GF-D8 (cell line): ENCODE measurements around the gene FNDC1.
"Not testable (repeated sequence)": the region's sequence is repeated elsewhere in the genome, so short reads cannot be mapped to it uniquely, and the experiment has no call there.

Experiments used
- DNase-seq: peaks from one replicate; lab custom pipeline; 2025; lab: John Stamatoyannopoulos, UW

The FNDC1 gene

GRCh38 chr6:159169193-159169555 is at the start of gene FNDC1:
Gene FNDC1 (plus strand): TSS chr6:159169400. CDS start chr6:159169597, 197 bp downstream.
- no peak for DNase-seq

- DNase-seq: no peak
These were observed 49.4 kb upstream of the FNDC1 start for GRCh38 chr6:159119791-159120190.

- no peak for DNase-seq
These were observed 47.7 kb upstream of the FNDC1 start for GRCh38 chr6:159121486-159121885.

GRCh38 chr6:159122453-159122852 is 46.7 kb upstream of the FNDC1 start:
- DNase-seq: no peak

GRCh38 chr6:159123831-159124230 is 45.4 kb upstream of the FNDC1 start:
- not testable (repeated sequence) for DNase-seq

- no peak for DNase-seq
These were observed 44.1 kb upstream of the FNDC1 start for GRCh38 chr6:159125014-159125609.

GRCh38 chr6:159125951-159126352 is 43.2 kb upstream of the FNDC1 start:
- DNase-seq: no peak

- DNase-seq: no peak
These were observed 42.6 kb upstream of the FNDC1 start for GRCh38 chr6:159126590-159126989.

- DNase-seq: no peak
These were observed 41.5 kb upstream of the FNDC1 start for GRCh38 chr6:159127701-159128100.

GRCh38 chr6:159128978-159129377 is 40.2 kb upstream of the FNDC1 start:
- no peak for DNase-seq

- DNase-seq: no peak
These were observed 38.4 kb upstream of the FNDC1 start for GRCh38 chr6:159130846-159131245.

GRCh38 chr6:159131709-159132108 is 37.5 kb upstream of the FNDC1 start:
- DNase-seq: no peak

- DNase-seq: no peak
These were observed 36.5 kb upstream of the FNDC1 start for GRCh38 chr6:159132664-159133063.

- DNase-seq: no peak
These were observed 34.4 kb upstream of the FNDC1 start for GRCh38 chr6:159134701-159135364.

- no peak for DNase-seq
These were observed 31.5 kb upstream of the FNDC1 start for GRCh38 chr6:159137676-159138075.

- no peak for DNase-seq
These were observed 26.7 kb upstream of the FNDC1 start for GRCh38 chr6:159142531-159142930.

- no peak for DNase-seq
These were observed 20.6 kb upstream of the FNDC1 start for GRCh38 chr6:159148641-159149040.

- DNase-seq: no peak
These were observed 19.6 kb upstream of the FNDC1 start for GRCh38 chr6:159149641-159150040.

- DNase-seq: no peak
These were observed 17.8 kb upstream of the FNDC1 start for GRCh38 chr6:159151266-159151855.

- no peak for DNase-seq
These were observed 17.2 kb upstream of the FNDC1 start for GRCh38 chr6:159152041-159152440.

GRCh38 chr6:159152782-159153181 is 16.4 kb upstream of the FNDC1 start:
- DNase-seq: no peak

- DNase-seq: no peak
These were observed 13.5 kb upstream of the FNDC1 start for GRCh38 chr6:159155679-159156078.

- DNase-seq: no peak
These were observed 13.1 kb upstream of the FNDC1 start for GRCh38 chr6:159156089-159156488.

GRCh38 chr6:159157431-159157830 is 11.8 kb upstream of the FNDC1 start:
- DNase-seq: no peak
